Breast epithelium (tissue), 4 donors: ENCODE results near the gene ZNF609. TPM values are rescaled to one million over a fixed set of nuclear protein-coding genes. Genes with fewer than 3 reads are reported as not detected.

Experiments used
- DNase-seq, 2 donors: peaks; one replicate each; pipeline ENCODE4 v3.0.0-alpha.2; 2019; ENCODE audit warnings: low spot score in 2 of 2
- H3K27ac ChIP-seq, 2 donors: fragments of 200-600 bp; sonication (generic) in 1 of 2; one replicate each; pipeline ENCODE4 v1.5.1; 2016 to 2019; ENCODE audit warnings: mild to moderate bottlenecking in 1 of 2
- H3K27me3 ChIP-seq, 2 donors: fragments of 200-600 bp; sonication (generic) in 1 of 2; one replicate each; pipeline versions ENCODE4 v1.5.1 to v1.6.0; 2017 to 2019; ENCODE audit warnings: control low read depth in 1 of 2, mild to moderate bottlenecking in 1 of 2
- H3K36me3 ChIP-seq: fragments of 200-600 bp; one replicate; pipeline ENCODE4 v1.5.1; 2019
- H3K4me1 ChIP-seq, 2 donors: fragments of 200-600 bp; sonication (generic); one replicate each; pipeline ENCODE4 v1.5.1; 2016 to 2019; ENCODE audit warnings: control low read depth in 1 of 2
- H3K4me3 ChIP-seq, 3 donors: fragments of 200-600 bp; sonication (generic); 1 replicate in 2 of 3; 2 replicates in 1 of 3; pipeline ENCODE4 v1.5.1; 2016 to 2019; ENCODE audit warnings: mild to moderate bottlenecking in 3 of 3, moderate library complexity in 2 of 3
- H3K9me3 ChIP-seq, 2 donors: fragments of 200-600 bp; sonication (generic) in 1 of 2; one replicate each; pipeline ENCODE4 v1.5.1; 2016 to 2019; ENCODE audit warnings: control low read depth in 1 of 2
- POLR2A ChIP-seq: fragments of 450-650 bp; IDR thresholded peaks from one replicate; pipeline ENCODE4 v1.6.1; 2016; ENCODE audit warnings: antibody characterized with exemption, mild to moderate bottlenecking, moderate library complexity
- POLR2AphosphoS5 ChIP-seq, 3 donors: sonication (generic); formaldehyde crosslinking; IDR thresholded peaks; one replicate each; pipeline ENCODE4 v1.6.1; 2017; ENCODE audit warnings: antibody characterized with exemption in 3 of 3
- intact Hi-C: fragments of 100-400 bp; cut with DNase I; formaldehyde crosslinking; loops from one replicate; pipeline ENCODE4 v1.15.1; 2023; ENCODE audit warnings: low total_unique reads
- total RNA-seq, 3 donors: library from RNA; depleted of rRNA; stranded (reverse); fragments of >200 nt; gene quantifications; one replicate each; pipeline ENCODE4 v1.1.0, GENCODE V29; 2016
- TF ChIP-seq, protein P1 (sequence below), 3 donors: fragments of 450-650 bp; IDR thresholded peaks; one replicate each; pipeline ENCODE4 v1.5.1; 2016 to 2017; ENCODE audit warnings: antibody characterized with exemption in 3 of 3, mild to moderate bottlenecking in 3 of 3, moderate library complexity in 3 of 3

Gene ZNF609
- total RNA-seq, 3 donors from 2014 or later, result 22.9 to 32.1 (median 29.2) TPM

DNA sequence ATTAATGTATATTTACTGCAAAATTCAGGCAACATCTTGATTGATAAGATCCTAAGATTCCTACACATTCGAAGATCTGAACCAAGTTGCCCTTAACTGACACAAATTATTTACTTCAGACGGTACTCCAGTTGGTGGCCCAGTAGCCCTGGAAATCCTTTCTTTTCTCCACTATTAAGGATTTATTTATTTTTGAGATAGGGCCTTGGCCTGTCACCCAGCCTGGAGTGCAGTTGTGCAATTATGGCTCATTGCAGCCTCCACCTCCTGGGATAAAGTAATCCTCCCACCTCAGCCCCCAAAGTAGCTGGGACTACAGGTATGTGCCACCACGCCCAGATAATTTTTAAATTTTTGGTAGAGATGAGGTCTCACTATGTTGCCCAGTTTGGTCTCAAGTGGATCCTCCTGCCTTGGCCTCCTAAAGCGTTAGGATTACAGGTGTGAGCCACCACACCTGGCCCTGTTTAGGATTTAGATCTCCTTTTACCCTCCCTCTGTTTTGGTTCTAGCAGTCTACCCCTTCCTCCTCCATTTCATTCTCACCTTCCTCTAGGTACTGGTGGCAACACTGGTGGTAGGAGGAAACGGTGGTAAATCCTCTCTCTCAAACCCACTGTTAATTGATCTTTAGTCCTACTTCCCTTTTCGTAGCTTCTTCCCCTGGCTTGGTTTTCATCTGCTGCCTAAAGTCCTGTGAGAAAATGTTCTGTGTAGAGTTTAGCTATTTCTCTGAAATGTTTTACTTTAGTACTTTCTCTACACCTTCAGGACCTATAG lies 12.7 kb upstream of the ZNF609 start:
- Histone ChIP-seq H3K27ac (no peak overlapping the region), H3K4me1 (peaks cover 3 to 7% of the 10 kb centered on the region in 2 donors), H3K36me3 (no peaks in the 10 kb centered on the region), H3K4me3 (no peak overlapping the region), H3K27me3 (no peaks in the 10 kb centered on the region), H3K9me3 (no peaks in the 10 kb centered on the region)
- TF ChIP-seq POLR2A, result no peak
- TF ChIP-seq POLR2AphosphoS5 (IDR thresholded peaks at IDR 0.05), result no peak
- TF ChIP-seq, protein P1, sequence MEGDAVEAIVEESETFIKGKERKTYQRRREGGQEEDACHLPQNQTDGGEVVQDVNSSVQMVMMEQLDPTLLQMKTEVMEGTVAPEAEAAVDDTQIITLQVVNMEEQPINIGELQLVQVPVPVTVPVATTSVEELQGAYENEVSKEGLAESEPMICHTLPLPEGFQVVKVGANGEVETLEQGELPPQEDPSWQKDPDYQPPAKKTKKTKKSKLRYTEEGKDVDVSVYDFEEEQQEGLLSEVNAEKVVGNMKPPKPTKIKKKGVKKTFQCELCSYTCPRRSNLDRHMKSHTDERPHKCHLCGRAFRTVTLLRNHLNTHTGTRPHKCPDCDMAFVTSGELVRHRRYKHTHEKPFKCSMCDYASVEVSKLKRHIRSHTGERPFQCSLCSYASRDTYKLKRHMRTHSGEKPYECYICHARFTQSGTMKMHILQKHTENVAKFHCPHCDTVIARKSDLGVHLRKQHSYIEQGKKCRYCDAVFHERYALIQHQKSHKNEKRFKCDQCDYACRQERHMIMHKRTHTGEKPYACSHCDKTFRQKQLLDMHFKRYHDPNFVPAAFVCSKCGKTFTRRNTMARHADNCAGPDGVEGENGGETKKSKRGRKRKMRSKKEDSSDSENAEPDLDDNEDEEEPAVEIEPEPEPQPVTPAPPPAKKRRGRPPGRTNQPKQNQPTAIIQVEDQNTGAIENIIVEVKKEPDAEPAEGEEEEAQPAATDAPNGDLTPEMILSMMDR (IDR thresholded peaks at IDR 0.05), result no peak
- no peak for DNase-seq
- intact Hi-C loops, result no loop called here

GRCh38 chr15:64452988-64453688 lies 7.2 kb upstream of the ZNF609 start:
- Histone ChIP-seq H3K4me3 (no peak overlapping the region), H3K9me3 (no peaks in the 10 kb centered on the region), H3K4me1 (peaks cover 0 to 14% of the 10 kb centered on the region in 2 donors), H3K36me3 (no peaks in the 10 kb centered on the region), H3K27ac (peak overlapping the region in 1 of 2 donors; percentile 44), H3K27me3 (no peaks in the 10 kb centered on the region)
- intact Hi-C loops, result no loop called here
- TF ChIP-seq, protein P1 (IDR thresholded peaks at IDR 0.05), result no peak
- no peak for TF ChIP-seq POLR2AphosphoS5 (IDR thresholded peaks at IDR 0.05)
- no peak for TF ChIP-seq POLR2A
- peak in 1 of 2 donors; percentile 56 for DNase-seq

DNA sequence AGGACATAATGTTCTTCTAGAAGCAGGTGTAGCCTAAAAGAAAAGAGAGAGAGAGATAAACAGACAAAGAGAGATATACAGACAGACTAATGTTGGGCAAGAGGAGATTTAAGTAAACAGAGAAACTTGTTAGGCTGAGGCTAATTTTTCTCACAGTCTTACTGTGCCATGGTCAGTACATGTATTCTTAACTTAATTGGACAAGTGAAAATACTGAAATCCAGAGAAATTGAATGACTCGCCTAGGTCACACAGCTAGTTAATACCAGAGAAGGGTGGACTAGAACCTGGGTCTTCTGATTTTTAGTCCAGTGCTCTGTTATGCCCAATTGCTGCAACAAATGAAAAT lies 6.7 kb upstream of the ZNF609 start:
- TF ChIP-seq POLR2A, result no peak
- TF ChIP-seq, protein P1 (IDR thresholded peaks at IDR 0.05), result no peak
- no peak for TF ChIP-seq POLR2AphosphoS5 (IDR thresholded peaks at IDR 0.05)
- Histone ChIP-seq H3K4me3 (no peak overlapping the region), H3K36me3 (no peaks in the 10 kb centered on the region), H3K4me1 (peaks cover 0 to 14% of the 10 kb centered on the region in 2 donors), H3K9me3 (no peaks in the 10 kb centered on the region), H3K27ac (peak overlapping the region in 1 of 2 donors; percentile 44), H3K27me3 (no peaks in the 10 kb centered on the region)
- DNase-seq, result no peak
- intact Hi-C loops, result no loop called here

DNA sequence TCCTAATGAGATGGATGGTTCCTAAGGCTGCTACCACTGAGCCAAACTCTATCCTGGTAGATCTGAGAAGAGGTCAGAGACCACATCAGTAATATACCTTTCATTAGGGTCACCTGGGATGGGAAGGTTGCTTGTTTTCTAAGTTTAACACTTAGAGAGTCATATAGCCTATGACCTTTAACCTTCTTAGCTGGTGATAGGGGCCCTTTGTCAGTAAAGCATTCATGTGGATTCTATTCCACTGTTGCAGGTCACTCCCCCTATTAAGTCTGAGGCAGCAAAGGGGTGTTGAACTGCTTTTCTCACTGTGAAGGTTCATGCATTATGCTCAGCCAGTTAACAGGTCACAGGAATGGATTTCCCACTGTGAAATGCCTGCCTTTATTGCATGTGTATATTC lies 6.1 kb upstream of the ZNF609 start:
- intact Hi-C loops, result no loop called here
- H3K4me1 ChIP-seq, result peaks cover 0 to 14% of the 10 kb centered on the region in 2 donors
- H3K27me3 ChIP-seq, result no peaks in the 10 kb centered on the region
- DNase-seq, result no peak
- no peak overlapping the region for H3K4me3 ChIP-seq
- TF ChIP-seq POLR2AphosphoS5 (IDR thresholded peaks at IDR 0.05), result no peak
- TF ChIP-seq, protein P1 (IDR thresholded peaks at IDR 0.05), result no peak
- TF ChIP-seq POLR2A, result no peak
- no peaks in the 10 kb centered on the region for H3K9me3 ChIP-seq
- no peak overlapping the region for H3K27ac ChIP-seq
- H3K36me3 ChIP-seq, result no peaks in the 10 kb centered on the region

- DNase-seq, result no peak
- H3K9me3 ChIP-seq, result no peaks in the 10 kb centered on the region
- intact Hi-C loops, result no loop called here
- no peaks in the 10 kb centered on the region for H3K27me3 ChIP-seq
- H3K4me1 ChIP-seq, result peaks cover 0 to 14% of the 10 kb centered on the region in 2 donors
- TF ChIP-seq POLR2A (no peak), POLR2AphosphoS5 (IDR thresholded peaks at IDR 0.05) (no peak)
- TF ChIP-seq, protein P1 (IDR thresholded peaks at IDR 0.05), result no peak
- no peak overlapping the region for H3K4me3 ChIP-seq
- no peak overlapping the region for H3K27ac ChIP-seq
- H3K36me3 ChIP-seq, result no peaks in the 10 kb centered on the region
Measured at GRCh38 chr15:64455961-64456371, 4.4 kb upstream of the ZNF609 start.
